ENCODE data around the gene CNTNAP2. TPM values are rescaled to one million over a fixed set of nuclear protein-coding genes. Genes with fewer than 3 reads are reported as not detected.

CNTNAP2 gene
- total RNA-seq, 2 experiments from 2014 or later: not detected

DNA sequence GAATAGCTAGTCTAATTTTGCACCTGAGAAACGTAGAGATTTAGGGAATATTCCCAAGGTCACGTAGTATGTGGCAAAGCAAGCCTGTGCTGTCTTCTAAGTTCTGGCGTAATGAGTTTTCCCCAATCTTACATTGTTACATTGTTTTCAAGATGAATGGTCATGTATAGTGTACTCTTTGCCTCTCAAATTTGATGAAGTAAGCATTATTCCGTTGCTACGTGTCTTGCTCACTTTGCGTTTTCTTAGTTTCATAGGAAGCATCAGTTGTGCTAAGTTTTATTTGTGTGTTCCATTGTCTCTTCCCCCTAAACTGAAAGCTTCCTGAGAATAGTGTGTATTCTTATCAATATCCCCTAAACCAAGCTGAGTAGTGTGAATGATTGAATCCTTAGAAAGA lies 1836.3 kb downstream of the CNTNAP2 start:
- H3K36me3 Mint-ChIP-seq: no peaks in the 10 kb centered on the region
- intact Hi-C loops (cut with micrococcal nuclease): no loop called here
- CTCF ChIA-PET: no interaction called here
- no peaks in the 10 kb centered on the region for H3K4me1 Mint-ChIP-seq (ENCODE audit: low read depth)
- H3K9me3 Mint-ChIP-seq: peaks cover 5% of the 10 kb centered on the region
- no peak overlapping the region for H3K4me3 Mint-ChIP-seq
- no peak for DNase-seq
- POLR2A ChIA-PET: no interaction called here
- H3K27me3 Mint-ChIP-seq: no peaks in the 10 kb centered on the region
- H3K27ac Mint-ChIP-seq: no peak overlapping the region

DNA sequence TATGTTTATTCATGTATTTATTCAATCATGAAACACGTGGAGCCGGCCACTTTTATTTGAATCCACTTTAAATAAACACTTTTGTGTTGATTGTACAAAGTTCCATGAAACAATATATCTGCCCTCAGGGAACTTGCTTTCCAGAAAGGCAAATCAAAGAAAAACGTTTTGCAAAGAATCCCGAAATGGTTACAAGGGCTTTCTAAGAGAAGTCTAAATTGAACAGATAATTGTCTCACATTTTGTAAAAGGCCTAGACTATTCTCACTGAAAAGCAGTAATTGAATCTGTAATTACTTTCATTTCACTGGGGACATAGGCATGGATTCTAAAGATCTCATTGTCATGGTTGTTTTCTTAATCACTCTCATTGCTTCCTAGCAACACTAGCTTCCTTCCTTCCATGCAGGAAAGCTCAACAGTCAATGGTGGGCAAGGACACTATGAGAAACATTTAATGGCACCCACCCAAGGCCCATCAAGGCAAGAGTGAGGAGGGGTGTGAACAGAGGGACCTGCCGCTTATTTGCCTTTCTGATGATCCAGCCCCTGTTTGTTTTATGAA lies 1851.5 kb downstream of the CNTNAP2 start:
- no peaks in the 10 kb centered on the region for H3K36me3 Mint-ChIP-seq
- no peak overlapping the region for H3K27ac Mint-ChIP-seq
- H3K4me3 Mint-ChIP-seq: no peak overlapping the region
- ChIA-PET CTCF (no interaction called here), POLR2A (no interaction called here)
- no peaks in the 10 kb centered on the region for H3K9me3 Mint-ChIP-seq
- H3K4me1 Mint-ChIP-seq (ENCODE audit: low read depth): no peaks in the 10 kb centered on the region
- no peak for DNase-seq
- H3K27me3 Mint-ChIP-seq: no peaks in the 10 kb centered on the region
- intact Hi-C loops (cut with micrococcal nuclease): no loop called here

DNA sequence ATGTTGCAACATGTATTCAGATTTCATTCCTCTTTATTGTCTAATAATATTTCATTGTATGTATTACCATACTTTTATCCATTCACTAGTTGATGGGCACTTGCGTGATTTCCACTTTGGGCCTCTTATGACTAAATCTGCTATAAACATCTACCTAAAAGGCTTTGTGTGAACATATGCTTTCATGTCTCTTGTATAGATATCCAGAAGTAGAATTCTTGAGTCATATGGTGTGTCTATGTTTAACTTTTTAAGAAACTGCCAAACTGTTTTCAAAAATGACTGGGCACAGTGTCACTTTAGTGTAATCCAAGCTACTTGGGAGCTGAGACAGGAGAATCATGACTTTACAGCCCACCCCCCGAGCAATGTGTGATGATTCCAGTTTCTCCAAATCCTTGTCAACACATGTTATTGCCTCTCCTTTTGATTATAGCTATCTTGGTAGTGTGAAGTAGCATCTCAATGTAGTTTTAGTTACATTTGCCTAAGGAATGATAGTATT lies 1855.1 kb downstream of the CNTNAP2 start:
- Mint-ChIP-seq H3K4me3 (no peak overlapping the region), H3K4me1 (ENCODE audit: low read depth) (no peaks in the 10 kb centered on the region), H3K27me3 (no peaks in the 10 kb centered on the region), H3K36me3 (no peaks in the 10 kb centered on the region), H3K27ac (no peak overlapping the region), H3K9me3 (no peaks in the 10 kb centered on the region)
- intact Hi-C loops (cut with micrococcal nuclease): no loop called here
- ChIA-PET POLR2A (no interaction called here), CTCF (no interaction called here)
- no peak for DNase-seq

DNA sequence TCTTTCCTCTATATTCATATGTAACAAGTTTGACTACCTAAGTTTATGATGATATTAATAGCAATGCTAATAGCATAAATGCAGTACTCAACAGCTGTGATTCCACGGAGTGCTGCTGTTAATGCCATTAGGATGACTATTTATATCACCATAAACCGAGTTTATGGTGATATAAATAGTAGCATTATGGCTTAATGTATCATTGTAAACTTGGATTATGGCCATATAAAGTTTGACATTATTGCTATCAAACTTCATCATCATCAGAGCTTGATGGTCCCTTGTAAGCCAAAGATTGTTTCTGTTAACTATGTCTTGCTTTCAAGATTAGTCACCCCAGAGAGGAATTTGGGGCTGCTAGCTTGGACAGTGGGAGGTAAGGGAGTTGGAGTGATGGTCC lies 1861.6 kb downstream of the CNTNAP2 start:
- Mint-ChIP-seq H3K9me3 (no peaks in the 10 kb centered on the region), H3K27ac (no peak overlapping the region)
- POLR2A ChIA-PET: no interaction called here

DNA sequence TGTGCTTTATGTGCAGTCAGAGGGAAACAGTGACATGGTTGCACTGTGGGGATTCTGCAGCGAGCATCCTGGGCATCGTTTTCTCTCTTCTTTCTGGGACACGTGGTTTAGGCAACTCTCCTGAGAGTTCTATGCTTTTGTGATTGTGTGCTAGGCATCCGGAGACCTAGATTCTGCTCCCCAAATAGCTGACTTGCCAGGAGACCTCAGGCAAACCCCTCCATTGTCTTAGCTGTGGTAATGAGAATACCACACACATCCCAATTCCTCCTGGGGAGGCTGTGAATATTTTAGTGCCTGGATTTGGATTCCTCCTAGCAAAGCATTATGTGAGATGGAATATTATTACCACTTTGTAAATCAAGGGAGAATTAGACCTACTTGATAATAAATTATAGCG lies 1862.0 kb downstream of the CNTNAP2 start:
- Mint-ChIP-seq H3K27me3 (no peaks in the 10 kb centered on the region), H3K4me3 (no peak overlapping the region), H3K27ac (no peak overlapping the region), H3K9me3 (no peaks in the 10 kb centered on the region), H3K36me3 (no peaks in the 10 kb centered on the region), H3K4me1 (ENCODE audit: low read depth) (peaks cover 4% of the 10 kb centered on the region)
- ChIA-PET POLR2A (no interaction called here), CTCF (no interaction called here)
- no peak for DNase-seq
- intact Hi-C loops (cut with micrococcal nuclease): no loop called here

More for the DNA sequence above, 1861.6 kb downstream of the CNTNAP2 start:
- intact Hi-C loops (cut with micrococcal nuclease): no loop called here
- no peaks in the 10 kb centered on the region for H3K27me3 Mint-ChIP-seq
- peaks cover 4% of the 10 kb centered on the region for H3K4me1 Mint-ChIP-seq (ENCODE audit: low read depth)
- CTCF ChIA-PET: no interaction called here
- no peak for DNase-seq
- no peaks in the 10 kb centered on the region for H3K36me3 Mint-ChIP-seq
- H3K4me3 Mint-ChIP-seq: no peak overlapping the region

DNA sequence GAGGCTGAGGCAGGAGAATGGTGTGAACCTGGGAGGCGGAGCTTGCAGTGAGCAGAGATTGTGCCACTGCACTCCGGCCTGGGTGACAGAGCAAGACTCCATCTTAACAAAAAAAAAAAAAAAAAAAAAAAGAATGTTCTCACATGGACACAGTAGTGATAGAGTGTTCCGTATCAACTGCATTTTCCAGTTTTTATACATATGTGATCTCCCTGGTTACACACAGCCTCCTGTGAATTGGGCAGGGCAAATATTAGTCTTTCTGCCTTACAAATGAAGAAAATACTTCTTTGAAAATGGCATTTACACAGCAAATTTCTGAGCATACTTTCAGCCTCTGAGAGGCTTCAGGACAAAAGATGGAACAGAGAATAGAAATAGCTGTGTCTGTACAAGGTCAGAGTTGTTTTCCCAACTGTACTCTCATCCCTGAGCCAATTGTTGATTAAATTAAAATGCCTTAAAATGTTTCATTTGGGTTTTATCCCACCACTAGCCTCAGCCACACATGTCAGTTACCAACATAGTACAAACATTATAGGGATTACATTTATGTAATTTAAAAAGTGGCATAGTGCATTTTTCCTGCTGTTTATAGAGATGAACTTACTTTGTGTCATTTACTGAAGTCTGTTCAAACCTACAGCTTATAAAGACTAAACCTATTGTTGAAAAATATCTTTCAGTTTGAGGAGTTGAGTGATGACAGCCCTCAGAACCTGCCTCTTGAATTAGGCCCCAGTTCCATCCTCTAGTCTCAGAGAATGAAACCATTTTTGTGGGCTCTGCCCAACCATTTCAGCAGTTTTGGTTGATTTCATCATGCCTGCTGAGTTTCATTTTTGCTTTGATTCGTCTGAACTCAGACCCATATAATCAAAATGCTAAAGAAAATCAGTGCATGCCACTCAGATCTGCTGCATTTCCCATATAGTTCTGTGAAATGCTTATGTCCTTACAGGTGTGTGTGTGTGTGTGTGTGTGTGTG lies 1864.5 kb downstream of the CNTNAP2 start:
- ChIA-PET POLR2A (no interaction called here), CTCF (no interaction called here)
- intact Hi-C loops (cut with micrococcal nuclease): no loop called here
- Mint-ChIP-seq H3K36me3 (no peaks in the 10 kb centered on the region), H3K4me1 (ENCODE audit: low read depth) (peaks cover 4% of the 10 kb centered on the region), H3K27ac (no peak overlapping the region), H3K9me3 (no peaks in the 10 kb centered on the region), H3K27me3 (peaks cover 3% of the 10 kb centered on the region), H3K4me3 (no peak overlapping the region)
- peak; percentile 12 for DNase-seq

DNA sequence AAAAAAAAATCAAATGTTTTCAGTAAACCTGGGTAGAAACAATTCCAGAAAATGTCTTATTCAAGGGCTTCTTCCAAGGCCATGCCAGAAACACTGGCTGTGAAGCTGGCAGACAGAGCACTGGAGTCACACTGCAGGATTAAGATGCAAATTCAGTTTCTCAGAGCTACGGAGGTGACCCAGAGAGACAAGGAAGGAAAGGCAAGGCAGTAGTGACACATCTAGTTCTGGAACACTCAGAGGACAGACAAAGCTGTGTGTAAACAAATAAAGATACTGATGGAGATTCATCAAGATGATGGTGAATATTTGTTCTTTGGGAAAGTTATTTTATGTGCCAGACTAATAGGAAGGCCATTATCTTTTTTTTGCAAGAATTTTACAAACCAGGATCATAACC lies 1865.7 kb downstream of the CNTNAP2 start:
- POLR2A ChIA-PET: no interaction called here
- peaks cover 4% of the 10 kb centered on the region for H3K4me1 Mint-ChIP-seq (ENCODE audit: low read depth)
- no peaks in the 10 kb centered on the region for H3K9me3 Mint-ChIP-seq

DNA sequence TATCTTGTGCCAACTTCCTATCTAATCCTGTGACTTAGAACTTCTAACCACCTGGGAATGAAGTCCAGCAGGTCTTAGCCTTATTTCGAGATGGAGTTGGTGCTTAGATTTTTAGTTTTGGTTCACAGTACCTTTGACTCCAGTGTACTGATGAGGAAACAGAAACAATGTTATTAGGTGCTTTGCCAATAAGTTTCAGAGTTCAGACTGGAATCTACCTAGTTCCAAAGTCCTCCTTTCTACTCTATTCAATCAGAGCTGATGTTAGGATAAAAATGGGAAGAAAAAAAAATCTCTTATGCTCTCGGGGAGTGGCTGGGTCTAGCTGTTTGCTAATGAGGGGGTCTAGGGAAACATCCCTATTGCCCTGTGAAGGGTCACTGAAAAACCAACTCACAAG lies 1867.7 kb downstream of the CNTNAP2 start:
- DNase-seq: no peak
- H3K27me3 Mint-ChIP-seq: peaks cover 3% of the 10 kb centered on the region
- H3K36me3 Mint-ChIP-seq: no peaks in the 10 kb centered on the region
- intact Hi-C loops (cut with micrococcal nuclease): no loop called here
- no peaks in the 10 kb centered on the region for H3K9me3 Mint-ChIP-seq
- H3K4me1 Mint-ChIP-seq (ENCODE audit: low read depth): peaks cover 4% of the 10 kb centered on the region
- ChIA-PET CTCF (no interaction called here), POLR2A (no interaction called here)
- H3K27ac Mint-ChIP-seq: no peak overlapping the region
- H3K4me3 Mint-ChIP-seq: no peak overlapping the region

More for the DNA sequence above, 1865.7 kb downstream of the CNTNAP2 start:
- no peak overlapping the region for H3K27ac Mint-ChIP-seq
- no peak for DNase-seq
- no peaks in the 10 kb centered on the region for H3K36me3 Mint-ChIP-seq
- H3K27me3 Mint-ChIP-seq: peaks cover 3% of the 10 kb centered on the region
- intact Hi-C loops (cut with micrococcal nuclease): no loop called here
- H3K4me3 Mint-ChIP-seq: no peak overlapping the region
- CTCF ChIA-PET: no interaction called here

DNA sequence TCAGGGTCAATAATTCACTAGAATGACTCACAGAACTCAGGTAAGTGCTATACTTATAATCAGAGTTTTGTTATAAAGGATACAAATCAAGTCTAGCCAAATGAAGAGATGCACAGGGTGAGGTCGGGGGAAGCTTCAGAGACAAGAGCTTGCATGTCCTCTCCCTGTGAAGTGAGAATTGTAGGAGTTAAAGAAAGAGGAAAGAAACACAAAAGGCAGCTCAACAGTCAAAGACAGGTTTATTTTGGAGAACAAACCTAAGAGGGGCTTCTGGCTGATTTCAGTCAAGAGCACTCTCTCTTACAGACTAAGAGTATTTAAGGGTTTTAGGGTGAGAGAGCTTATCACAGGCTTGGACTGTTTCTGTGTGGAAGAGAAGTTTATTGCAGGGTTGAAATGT lies 1873.5 kb downstream of the CNTNAP2 start:
- POLR2A ChIA-PET: no interaction called here
- intact Hi-C loops (cut with micrococcal nuclease): no loop called here
- Mint-ChIP-seq H3K4me3 (no peak overlapping the region), H3K27me3 (peaks cover 3% of the 10 kb centered on the region), H3K27ac (no peak overlapping the region), H3K9me3 (no peaks in the 10 kb centered on the region), H3K36me3 (no peaks in the 10 kb centered on the region), H3K4me1 (ENCODE audit: low read depth) (no peaks in the 10 kb centered on the region)
- CTCF ChIA-PET: no interaction called here
- no peak for DNase-seq

DNA sequence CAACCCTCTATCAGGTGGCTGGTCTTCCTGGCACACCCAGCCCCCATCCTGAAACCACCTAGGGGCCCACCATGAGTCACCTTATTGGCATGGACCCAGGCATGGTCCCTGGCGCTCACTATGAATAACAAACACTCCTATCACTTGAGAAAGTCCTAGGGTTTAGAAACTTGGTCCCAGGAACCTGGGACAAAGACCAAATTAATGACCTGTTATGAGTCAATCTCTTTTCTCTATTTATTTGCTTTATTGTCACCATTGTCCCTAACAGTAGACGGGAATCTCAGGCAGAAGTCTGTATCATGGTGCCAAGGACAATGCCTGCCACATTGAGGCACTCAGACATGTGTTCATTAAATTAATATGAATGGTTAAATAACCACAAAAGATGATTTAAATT lies 1874.3 kb downstream of the CNTNAP2 start:
- H3K27me3 Mint-ChIP-seq: peaks cover 2% of the 10 kb centered on the region
- CTCF ChIA-PET: no interaction called here
- H3K9me3 Mint-ChIP-seq: no peaks in the 10 kb centered on the region
- H3K4me3 Mint-ChIP-seq: no peak overlapping the region
- no peaks in the 10 kb centered on the region for H3K36me3 Mint-ChIP-seq
- no peaks in the 10 kb centered on the region for H3K4me1 Mint-ChIP-seq (ENCODE audit: low read depth)
- intact Hi-C loops (cut with micrococcal nuclease): no loop called here
- POLR2A ChIA-PET: no interaction called here
- DNase-seq: no peak
- no peak overlapping the region for H3K27ac Mint-ChIP-seq

DNA sequence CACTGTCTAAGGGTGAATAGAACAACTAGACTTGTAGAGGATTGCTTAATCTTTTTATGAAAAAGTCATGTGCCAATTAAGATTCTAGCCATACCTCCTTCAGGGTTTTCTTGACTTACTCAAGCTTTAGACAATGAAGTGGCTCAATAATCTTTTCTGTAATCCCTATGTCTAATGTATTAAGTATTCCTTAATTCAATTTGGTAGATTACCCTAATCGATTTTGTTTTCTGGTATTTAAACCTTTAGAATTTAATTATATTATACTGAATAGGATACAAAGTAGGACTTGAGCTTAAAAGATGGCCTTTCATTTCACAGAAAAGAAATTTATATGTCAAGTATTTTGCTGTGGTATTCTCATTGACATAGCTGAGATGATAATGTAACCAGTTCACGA lies 1876.1 kb downstream of the CNTNAP2 start:
- H3K4me3 Mint-ChIP-seq: no peak overlapping the region
- CTCF ChIA-PET: no interaction called here
- POLR2A ChIA-PET: no interaction called here
- no peaks in the 10 kb centered on the region for H3K27me3 Mint-ChIP-seq
- H3K36me3 Mint-ChIP-seq: no peaks in the 10 kb centered on the region
- DNase-seq: no peak
- H3K9me3 Mint-ChIP-seq: no peaks in the 10 kb centered on the region
- no peaks in the 10 kb centered on the region for H3K4me1 Mint-ChIP-seq (ENCODE audit: low read depth)
- H3K27ac Mint-ChIP-seq: no peak overlapping the region
- intact Hi-C loops (cut with micrococcal nuclease): no loop called here

DNA sequence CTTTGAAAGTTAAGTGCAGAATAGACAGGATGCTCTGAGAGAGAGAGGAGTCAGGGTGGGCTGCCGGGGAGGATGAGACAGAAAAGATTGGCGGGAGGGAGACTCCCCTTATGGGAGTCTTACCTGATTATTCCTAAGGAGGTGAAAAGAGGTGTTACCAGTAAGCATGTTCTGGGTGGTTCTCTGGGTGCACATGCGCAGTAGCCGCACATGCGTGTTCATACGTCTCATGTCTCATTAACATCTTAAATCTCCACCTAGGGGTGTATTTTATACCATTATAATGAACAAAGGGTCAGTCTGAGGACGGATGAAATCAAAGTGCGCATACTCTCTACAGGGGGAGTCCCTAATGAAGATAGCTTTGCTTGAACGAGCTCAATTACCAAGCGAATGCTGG lies 1881.0 kb downstream of the CNTNAP2 start:
- H3K27ac Mint-ChIP-seq: no peak overlapping the region
- intact Hi-C loops (cut with micrococcal nuclease): no loop called here
- H3K36me3 Mint-ChIP-seq: no peaks in the 10 kb centered on the region
- ChIA-PET POLR2A (no interaction called here), CTCF (no interaction called here)
- no peaks in the 10 kb centered on the region for H3K9me3 Mint-ChIP-seq
- no peak overlapping the region for H3K4me3 Mint-ChIP-seq
- H3K27me3 Mint-ChIP-seq: no peaks in the 10 kb centered on the region
- no peaks in the 10 kb centered on the region for H3K4me1 Mint-ChIP-seq (ENCODE audit: low read depth)
- DNase-seq: no peak

DNA sequence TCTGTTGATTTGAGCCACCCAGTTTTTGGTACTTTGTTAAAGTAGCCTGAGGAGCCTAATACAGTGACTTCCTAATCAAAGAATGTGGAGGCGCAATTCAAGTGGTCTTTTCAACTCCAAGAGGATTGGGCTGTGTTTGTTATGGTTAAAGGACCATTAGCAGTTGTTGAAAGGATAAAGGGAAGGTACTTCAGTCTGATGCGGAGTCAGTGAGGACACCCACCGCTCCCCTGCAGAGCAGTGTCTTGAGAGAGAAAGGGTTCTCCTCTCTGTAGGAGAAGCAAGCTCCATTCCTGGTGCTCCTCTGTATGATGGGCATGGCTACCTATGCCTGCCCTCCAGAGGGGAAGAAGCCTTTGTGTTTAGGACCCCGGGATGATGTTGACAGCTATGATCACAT lies 1883.4 kb downstream of the CNTNAP2 start:
- intact Hi-C loops (cut with micrococcal nuclease): no loop called here
- POLR2A ChIA-PET: no interaction called here
- H3K4me3 Mint-ChIP-seq: no peak overlapping the region
- CTCF ChIA-PET: interaction anchor here (0.6 kb wide), 1 partner anchor 60 kb away, joined by 3 read pairs; no protein-coding TSS in a partner anchor
- no peaks in the 10 kb centered on the region for H3K9me3 Mint-ChIP-seq
- no peaks in the 10 kb centered on the region for H3K4me1 Mint-ChIP-seq (ENCODE audit: low read depth)
- H3K36me3 Mint-ChIP-seq: no peaks in the 10 kb centered on the region
- no peak for DNase-seq
- no peak overlapping the region for H3K27ac Mint-ChIP-seq
- no peaks in the 10 kb centered on the region for H3K27me3 Mint-ChIP-seq
